ENCODE results near the gene PTPRO. TPM values are rescaled to one million over a fixed set of nuclear protein-coding genes. Genes with fewer than 3 reads are reported as not detected.

PTPRO gene
- total and polyA plus RNA-seq, 12 donors: 0.21 to 5.4 (median 0.64) TPM; not detected in 1

GRCh38 chr12:15541996-15542631 lies 219.8 kb downstream of the PTPRO start:
- Histone ChIP-seq H3K9me3 (no peaks in the 10 kb centered on the region), H3K4me3 (no peak overlapping the region), H3K36me3 (no peaks in the 10 kb centered on the region), H3K4me1 (peaks cover 0 to 34% (median 0%) of the 10 kb centered on the region in 9 donors), H3K27me3 (no peaks in the 10 kb centered on the region), H3K27ac (no peak overlapping the region)
- intact Hi-C loops (cut with DNase I): no loop called here
- TF ChIP-seq CTCF (IDR thresholded peaks at IDR 0.05): no peak
- 93 to 95% methylated on average over 3 of the region's 3 CpGs for WGBS, 2 donors
- DNase-seq (no peak), ATAC-seq (no peak)

GRCh38 chr12:15543347-15543746 lies 221.0 kb downstream of the PTPRO start:
- H3K36me3 ChIP-seq: no peaks in the 10 kb centered on the region
- no peaks in the 10 kb centered on the region for H3K9me3 ChIP-seq
- no peak overlapping the region for H3K4me3 ChIP-seq
- no peak for TF ChIP-seq CTCF (IDR thresholded peaks at IDR 0.05)
- no peak for DNase-seq
- 70 to 73% methylated on average over 3 of the region's 3 CpGs for WGBS, 2 donors
- no peaks in the 10 kb centered on the region for H3K27me3 ChIP-seq
- H3K27ac ChIP-seq: no peak overlapping the region
- no peak for ATAC-seq
- intact Hi-C loops (cut with DNase I): no loop called here
- peaks cover 0 to 39% (median 0%) of the 10 kb centered on the region in 9 donors for H3K4me1 ChIP-seq

DNA sequence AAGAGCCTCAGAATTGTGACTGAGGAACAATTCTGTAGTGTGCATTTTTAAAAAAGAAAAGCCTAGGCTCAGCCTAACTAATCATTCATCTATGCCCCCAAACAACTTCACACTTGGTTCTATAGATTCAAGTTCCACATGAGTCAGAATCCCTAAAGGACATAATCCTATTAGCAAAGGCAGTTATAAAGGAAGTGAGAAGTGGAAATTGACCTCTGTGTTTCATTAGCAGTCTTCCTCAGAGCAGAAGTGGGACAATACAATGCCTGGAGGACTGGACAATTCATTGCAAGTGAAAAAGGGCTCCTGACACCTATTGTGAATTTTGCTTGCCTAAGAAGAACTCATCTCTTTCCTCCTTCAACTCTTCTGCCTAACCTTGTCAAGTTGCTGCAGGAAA lies 222.3 kb downstream of the PTPRO start:
- Histone ChIP-seq H3K4me3 (no peak overlapping the region), H3K27ac (peak overlapping the region in 1 of 10 donors; percentile 81), H3K9me3 (no peaks in the 10 kb centered on the region), H3K4me1 (peaks cover 0 to 39% (median 0%) of the 10 kb centered on the region in 9 donors), H3K36me3 (no peaks in the 10 kb centered on the region), H3K27me3 (no peaks in the 10 kb centered on the region)
- no peak for TF ChIP-seq CTCF (IDR thresholded peaks at IDR 0.05)
- no peak for DNase-seq
- no peak for ATAC-seq
- intact Hi-C loops (cut with DNase I): no loop called here

DNA sequence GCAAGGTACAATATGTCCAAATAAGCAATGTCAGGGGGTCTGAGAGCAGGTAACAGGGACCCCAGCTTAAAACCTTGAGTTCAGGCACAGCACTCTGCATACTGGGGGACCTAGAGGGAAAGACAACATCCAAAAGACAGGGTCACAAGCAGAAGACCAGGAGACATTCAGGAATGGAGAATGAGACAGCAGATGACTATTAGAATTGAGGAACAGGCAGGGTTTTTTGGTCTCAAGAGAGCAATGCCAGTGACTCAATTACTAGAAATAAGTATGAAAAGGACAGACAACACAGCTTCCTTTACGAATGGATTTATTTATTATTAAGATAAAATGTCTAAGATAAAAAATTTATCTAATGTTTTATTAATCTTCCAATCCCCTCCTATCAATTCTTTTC lies 223.0 kb downstream of the PTPRO start:
- DNase-seq: no peak
- H3K4me1 ChIP-seq: peaks cover 0 to 39% (median 0%) of the 10 kb centered on the region in 9 donors
- 67 to 74% methylated on average over 1 of the region's 1 CpG for WGBS, 2 donors
- H3K4me3 ChIP-seq: no peak overlapping the region
- ATAC-seq: no peak
- no peaks in the 10 kb centered on the region for H3K36me3 ChIP-seq
- intact Hi-C loops (cut with DNase I): no loop called here
- H3K9me3 ChIP-seq: no peaks in the 10 kb centered on the region
- H3K27ac ChIP-seq: peak overlapping the region in 1 of 10 donors; percentile 81
- TF ChIP-seq CTCF (IDR thresholded peaks at IDR 0.05): no peak
- no peaks in the 10 kb centered on the region for H3K27me3 ChIP-seq

All from heart right ventricle (tissue), 16 donors.